ENCODE data around the gene TMEM169.

DNA sequence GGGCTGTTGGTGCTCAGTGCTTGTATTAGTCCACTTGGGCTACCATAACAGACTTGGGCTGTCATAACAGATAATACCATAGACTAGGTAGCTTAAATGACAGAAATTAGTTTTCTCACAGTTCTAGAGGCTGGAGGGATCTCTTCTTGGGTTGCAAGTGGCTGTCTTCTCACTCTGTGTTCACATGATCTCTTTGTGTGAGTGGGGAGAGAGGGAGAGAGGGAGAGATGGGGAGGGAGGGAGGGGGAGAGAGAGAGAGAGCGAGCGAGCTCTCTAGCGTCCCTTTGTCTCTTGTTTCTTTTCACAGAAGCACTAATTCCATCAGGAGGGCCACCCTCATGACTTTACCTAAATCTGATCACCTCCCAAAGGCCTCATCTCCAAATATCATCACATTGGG lies 23.0 kb downstream of the TMEM169 start:
- TF ChIP-seq, protein P1, sequence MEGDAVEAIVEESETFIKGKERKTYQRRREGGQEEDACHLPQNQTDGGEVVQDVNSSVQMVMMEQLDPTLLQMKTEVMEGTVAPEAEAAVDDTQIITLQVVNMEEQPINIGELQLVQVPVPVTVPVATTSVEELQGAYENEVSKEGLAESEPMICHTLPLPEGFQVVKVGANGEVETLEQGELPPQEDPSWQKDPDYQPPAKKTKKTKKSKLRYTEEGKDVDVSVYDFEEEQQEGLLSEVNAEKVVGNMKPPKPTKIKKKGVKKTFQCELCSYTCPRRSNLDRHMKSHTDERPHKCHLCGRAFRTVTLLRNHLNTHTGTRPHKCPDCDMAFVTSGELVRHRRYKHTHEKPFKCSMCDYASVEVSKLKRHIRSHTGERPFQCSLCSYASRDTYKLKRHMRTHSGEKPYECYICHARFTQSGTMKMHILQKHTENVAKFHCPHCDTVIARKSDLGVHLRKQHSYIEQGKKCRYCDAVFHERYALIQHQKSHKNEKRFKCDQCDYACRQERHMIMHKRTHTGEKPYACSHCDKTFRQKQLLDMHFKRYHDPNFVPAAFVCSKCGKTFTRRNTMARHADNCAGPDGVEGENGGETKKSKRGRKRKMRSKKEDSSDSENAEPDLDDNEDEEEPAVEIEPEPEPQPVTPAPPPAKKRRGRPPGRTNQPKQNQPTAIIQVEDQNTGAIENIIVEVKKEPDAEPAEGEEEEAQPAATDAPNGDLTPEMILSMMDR (IDR thresholded peaks at IDR 0.05 in 2 of 3, conservative IDR thresholded peaks at IDR 0.05 in 1 of 3; ENCODE audit: insufficient read depth in 2 of 3, low read depth in 1 of 3, low read length in 3 of 3) = no peak
- no peak for TF ChIP-seq CEBPB (tag; IDR thresholded peaks at IDR 0.05)
- TF ChIP-seq, protein P2, sequence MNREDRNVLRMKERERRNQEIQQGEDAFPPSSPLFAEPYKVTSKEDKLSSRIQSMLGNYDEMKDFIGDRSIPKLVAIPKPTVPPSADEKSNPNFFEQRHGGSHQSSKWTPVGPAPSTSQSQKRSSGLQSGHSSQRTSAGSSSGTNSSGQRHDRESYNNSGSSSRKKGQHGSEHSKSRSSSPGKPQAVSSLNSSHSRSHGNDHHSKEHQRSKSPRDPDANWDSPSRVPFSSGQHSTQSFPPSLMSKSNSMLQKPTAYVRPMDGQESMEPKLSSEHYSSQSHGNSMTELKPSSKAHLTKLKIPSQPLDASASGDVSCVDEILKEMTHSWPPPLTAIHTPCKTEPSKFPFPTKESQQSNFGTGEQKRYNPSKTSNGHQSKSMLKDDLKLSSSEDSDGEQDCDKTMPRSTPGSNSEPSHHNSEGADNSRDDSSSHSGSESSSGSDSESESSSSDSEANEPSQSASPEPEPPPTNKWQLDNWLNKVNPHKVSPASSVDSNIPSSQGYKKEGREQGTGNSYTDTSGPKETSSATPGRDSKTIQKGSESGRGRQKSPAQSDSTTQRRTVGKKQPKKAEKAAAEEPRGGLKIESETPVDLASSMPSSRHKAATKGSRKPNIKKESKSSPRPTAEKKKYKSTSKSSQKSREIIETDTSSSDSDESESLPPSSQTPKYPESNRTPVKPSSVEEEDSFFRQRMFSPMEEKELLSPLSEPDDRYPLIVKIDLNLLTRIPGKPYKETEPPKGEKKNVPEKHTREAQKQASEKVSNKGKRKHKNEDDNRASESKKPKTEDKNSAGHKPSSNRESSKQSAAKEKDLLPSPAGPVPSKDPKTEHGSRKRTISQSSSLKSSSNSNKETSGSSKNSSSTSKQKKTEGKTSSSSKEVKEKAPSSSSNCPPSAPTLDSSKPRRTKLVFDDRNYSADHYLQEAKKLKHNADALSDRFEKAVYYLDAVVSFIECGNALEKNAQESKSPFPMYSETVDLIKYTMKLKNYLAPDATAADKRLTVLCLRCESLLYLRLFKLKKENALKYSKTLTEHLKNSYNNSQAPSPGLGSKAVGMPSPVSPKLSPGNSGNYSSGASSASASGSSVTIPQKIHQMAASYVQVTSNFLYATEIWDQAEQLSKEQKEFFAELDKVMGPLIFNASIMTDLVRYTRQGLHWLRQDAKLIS (CRISPR knock-in tag; IDR thresholded peaks at IDR 0.05) = no peak
- TF ChIP-seq, protein P3, sequence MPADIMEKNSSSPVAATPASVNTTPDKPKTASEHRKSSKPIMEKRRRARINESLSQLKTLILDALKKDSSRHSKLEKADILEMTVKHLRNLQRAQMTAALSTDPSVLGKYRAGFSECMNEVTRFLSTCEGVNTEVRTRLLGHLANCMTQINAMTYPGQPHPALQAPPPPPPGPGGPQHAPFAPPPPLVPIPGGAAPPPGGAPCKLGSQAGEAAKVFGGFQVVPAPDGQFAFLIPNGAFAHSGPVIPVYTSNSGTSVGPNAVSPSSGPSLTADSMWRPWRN (IDR thresholded peaks at IDR 0.05; ENCODE audit: low read depth) = no peak
- TF ChIP-seq MYC (IDR thresholded peaks at IDR 0.05; ENCODE audit: low read depth, low read length) = no peak
- no peak for TF ChIP-seq MYC (CRISPR knock-in tag; IDR thresholded peaks at IDR 0.05; ENCODE audit: borderline replicate concordance, low read depth)
- TF ChIP-seq ZNF232 (CRISPR knock-in tag; IDR thresholded peaks at IDR 0.05) = no peak

Measured in K562 (cell line).